Measurements from ENCODE around the gene FAM110A. TPM values are rescaled to one million over a fixed set of nuclear protein-coding genes. Genes with fewer than 3 reads are reported as not detected.

The FAM110A gene
- total and polyA plus RNA-seq, 4 donors: 8.6 to 17.9 (median 12.7) TPM

DNA sequence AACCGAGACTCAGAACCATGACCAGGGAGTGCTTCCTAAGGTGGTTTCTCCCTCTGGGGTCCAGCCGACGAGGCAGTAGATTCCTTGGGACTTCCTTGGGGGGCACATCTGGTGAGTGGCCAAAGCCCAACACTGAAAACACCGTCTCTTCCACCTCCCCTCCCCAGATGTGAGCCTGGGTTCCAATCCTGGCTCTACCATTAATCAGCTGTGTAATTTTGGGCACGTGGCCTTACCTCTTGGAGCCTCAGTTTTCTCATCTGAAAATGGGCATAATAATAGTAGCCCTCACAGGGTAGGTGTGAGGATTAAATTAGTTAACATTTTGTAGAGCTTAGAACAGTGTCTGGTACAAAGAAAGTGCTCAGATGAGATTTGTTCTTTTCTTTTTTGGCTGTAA lies 5.5 kb downstream of the FAM110A start:
- no peak overlapping the region for H3K9ac ChIP-seq (ENCODE audit: insufficient read depth in 1 of 2, low read length in 2 of 2)
- DNase-seq (no peak), ATAC-seq (ENCODE audit: insufficient read depth, low FRiP score) (no peak)
- TF ChIP-seq, protein P1, sequence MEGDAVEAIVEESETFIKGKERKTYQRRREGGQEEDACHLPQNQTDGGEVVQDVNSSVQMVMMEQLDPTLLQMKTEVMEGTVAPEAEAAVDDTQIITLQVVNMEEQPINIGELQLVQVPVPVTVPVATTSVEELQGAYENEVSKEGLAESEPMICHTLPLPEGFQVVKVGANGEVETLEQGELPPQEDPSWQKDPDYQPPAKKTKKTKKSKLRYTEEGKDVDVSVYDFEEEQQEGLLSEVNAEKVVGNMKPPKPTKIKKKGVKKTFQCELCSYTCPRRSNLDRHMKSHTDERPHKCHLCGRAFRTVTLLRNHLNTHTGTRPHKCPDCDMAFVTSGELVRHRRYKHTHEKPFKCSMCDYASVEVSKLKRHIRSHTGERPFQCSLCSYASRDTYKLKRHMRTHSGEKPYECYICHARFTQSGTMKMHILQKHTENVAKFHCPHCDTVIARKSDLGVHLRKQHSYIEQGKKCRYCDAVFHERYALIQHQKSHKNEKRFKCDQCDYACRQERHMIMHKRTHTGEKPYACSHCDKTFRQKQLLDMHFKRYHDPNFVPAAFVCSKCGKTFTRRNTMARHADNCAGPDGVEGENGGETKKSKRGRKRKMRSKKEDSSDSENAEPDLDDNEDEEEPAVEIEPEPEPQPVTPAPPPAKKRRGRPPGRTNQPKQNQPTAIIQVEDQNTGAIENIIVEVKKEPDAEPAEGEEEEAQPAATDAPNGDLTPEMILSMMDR (IDR thresholded peaks at IDR 0.05; ENCODE audit: control extremely low read depth, extremely low read depth): no peak
- peaks cover 0 to 30% (median 7%) of the 10 kb centered on the region in 5 donors for H3K4me1 ChIP-seq (ENCODE audit: control insufficient read depth in 5 of 5, insufficient read depth in 5 of 5, low read length in 5 of 5)
- no peaks in the 10 kb centered on the region for H3K9me3 ChIP-seq (ENCODE audit: control insufficient read depth in 4 of 4, insufficient read depth in 3 of 4, low read length in 3 of 4)
- no peak overlapping the region for H3K27ac ChIP-seq (ENCODE audit: low read depth in 1 of 2, low read length in 1 of 2)
- 93 to 98% methylated on average over 5 of the region's 5 CpGs for WGBS, 2 donors
- H3K4me3 ChIP-seq: no peak overlapping the region
- peaks cover 0 to 12% (median 0%) of the 10 kb centered on the region in 3 donors for H3K27me3 ChIP-seq (ENCODE audit: control insufficient read depth in 3 of 3, insufficient read depth in 3 of 3, low read length in 2 of 3)
- no peaks in the 10 kb centered on the region for H3K36me3 ChIP-seq (ENCODE audit: control insufficient read depth in 4 of 4, insufficient read depth in 4 of 4, low read length in 4 of 4)

DNA sequence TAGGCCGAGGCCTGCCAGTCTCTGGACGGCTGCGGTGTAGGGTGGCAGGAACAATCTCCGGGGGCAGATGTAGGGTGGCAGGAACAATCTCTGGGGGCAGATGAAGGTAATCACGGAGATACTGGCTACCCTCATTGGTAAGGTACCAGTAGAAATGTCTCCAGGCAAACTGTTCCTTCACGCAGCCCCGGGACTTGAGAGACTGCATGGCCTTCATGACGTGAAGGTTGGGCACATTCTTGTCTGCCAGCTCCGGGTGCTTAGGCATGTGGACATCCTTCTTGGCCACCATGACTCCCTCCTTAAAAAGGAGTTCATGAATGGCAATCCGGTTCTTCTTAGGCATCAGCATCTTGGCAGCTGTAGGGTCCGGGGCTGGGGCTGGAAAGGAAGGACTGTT lies 6.1 kb downstream of the FAM110A start:
- Histone ChIP-seq H3K9me3 (ENCODE audit: control insufficient read depth in 4 of 4, insufficient read depth in 3 of 4, low read length in 3 of 4) (no peaks in the 10 kb centered on the region), H3K27me3 (ENCODE audit: control insufficient read depth in 3 of 3, insufficient read depth in 3 of 3, low read length in 2 of 3) (peaks cover 0 to 12% (median 0%) of the 10 kb centered on the region in 3 donors), H3K36me3 (ENCODE audit: control insufficient read depth in 4 of 4, insufficient read depth in 4 of 4, low read length in 4 of 4) (no peaks in the 10 kb centered on the region), H3K4me3 (no peak overlapping the region), H3K4me1 (ENCODE audit: control insufficient read depth in 5 of 5, insufficient read depth in 5 of 5, low read length in 5 of 5) (peaks cover 0 to 29% (median 7%) of the 10 kb centered on the region in 5 donors), H3K27ac (ENCODE audit: low read depth in 1 of 2, low read length in 1 of 2) (no peak overlapping the region), H3K9ac (ENCODE audit: insufficient read depth in 1 of 2, low read length in 2 of 2) (no peak overlapping the region)
- WGBS, 2 donors: 91 to 96% methylated on average over 11 of the region's 11 CpGs
- ATAC-seq (ENCODE audit: insufficient read depth, low FRiP score) (no peak), DNase-seq (no peak)
- TF ChIP-seq, protein P1 (IDR thresholded peaks at IDR 0.05; ENCODE audit: control extremely low read depth, extremely low read depth): no peak

DNA sequence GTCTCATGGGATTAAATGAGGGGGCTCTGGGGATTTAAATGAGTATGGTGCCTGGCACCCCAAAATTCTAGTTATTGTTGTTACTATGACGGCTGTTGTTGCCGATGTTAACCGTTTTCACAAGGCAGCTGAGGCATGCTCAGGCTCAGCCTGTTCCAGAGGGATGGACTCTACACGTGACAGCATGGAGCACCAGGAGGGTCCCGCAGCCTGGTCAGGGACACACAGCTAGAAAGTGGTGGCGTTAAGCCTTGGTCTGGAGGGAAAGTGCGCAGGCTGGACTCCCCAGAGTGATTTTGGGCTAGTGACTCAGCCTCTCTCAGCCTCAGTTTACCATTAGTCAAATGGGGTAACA lies 7.0 kb downstream of the FAM110A start:
- 95 to 96% methylated on average over 7 of the region's 7 CpGs for WGBS, 2 donors
- ATAC-seq (ENCODE audit: insufficient read depth, low FRiP score) (no peak), DNase-seq (no peak)
- peaks cover 0 to 6% (median under 1%) of the 10 kb centered on the region in 4 donors for H3K36me3 ChIP-seq (ENCODE audit: control insufficient read depth in 4 of 4, insufficient read depth in 4 of 4, low read length in 4 of 4)
- H3K9ac ChIP-seq (ENCODE audit: insufficient read depth in 1 of 2, low read length in 2 of 2): no peak overlapping the region
- H3K9me3 ChIP-seq (ENCODE audit: control insufficient read depth in 4 of 4, insufficient read depth in 3 of 4, low read length in 3 of 4): no peaks in the 10 kb centered on the region
- H3K4me1 ChIP-seq (ENCODE audit: control insufficient read depth in 5 of 5, insufficient read depth in 5 of 5, low read length in 5 of 5): peaks cover 0 to 30% (median 3%) of the 10 kb centered on the region in 5 donors
- no peak overlapping the region for H3K4me3 ChIP-seq
- TF ChIP-seq, protein P1 (IDR thresholded peaks at IDR 0.05; ENCODE audit: control extremely low read depth, extremely low read depth): no peak
- H3K27ac ChIP-seq (ENCODE audit: low read depth in 1 of 2, low read length in 1 of 2): no peak overlapping the region
- peaks cover 0 to 12% (median 0%) of the 10 kb centered on the region in 3 donors for H3K27me3 ChIP-seq (ENCODE audit: control insufficient read depth in 3 of 3, insufficient read depth in 3 of 3, low read length in 2 of 3)

Data from lung (tissue), 12 donors.